ENCODE results near the gene KNTC1.
"Not testable (repeated sequence)": the region's sequence is repeated elsewhere in the genome, so short reads cannot be mapped to it uniquely, and the experiment has no call there.

Gene KNTC1

GRCh38 chr12:122505419-122506051 lies 21.5 kb upstream of the KNTC1 start:
- no peak for DNase-seq (ENCODE audit: low read depth, low spot score)

- no peak for DNase-seq (ENCODE audit: low read depth, low spot score)
These were observed 20.6 kb upstream of the KNTC1 start for GRCh38 chr12:122506393-122506938.

- DNase-seq (ENCODE audit: low read depth, low spot score) = no peak
These were observed 18.9 kb upstream of the KNTC1 start for GRCh38 chr12:122508163-122508562.

- not testable (repeated sequence) for DNase-seq (ENCODE audit: low read depth, low spot score)
These were observed 14.0 kb upstream of the KNTC1 start for GRCh38 chr12:122513028-122513427.

- no peak for DNase-seq (ENCODE audit: low read depth, low spot score)
These were observed 13.4 kb upstream of the KNTC1 start for GRCh38 chr12:122513660-122514059.

GRCh38 chr12:122515275-122515674 lies 11.8 kb upstream of the KNTC1 start:
- DNase-seq (ENCODE audit: low read depth, low spot score) = no peak

DNA sequence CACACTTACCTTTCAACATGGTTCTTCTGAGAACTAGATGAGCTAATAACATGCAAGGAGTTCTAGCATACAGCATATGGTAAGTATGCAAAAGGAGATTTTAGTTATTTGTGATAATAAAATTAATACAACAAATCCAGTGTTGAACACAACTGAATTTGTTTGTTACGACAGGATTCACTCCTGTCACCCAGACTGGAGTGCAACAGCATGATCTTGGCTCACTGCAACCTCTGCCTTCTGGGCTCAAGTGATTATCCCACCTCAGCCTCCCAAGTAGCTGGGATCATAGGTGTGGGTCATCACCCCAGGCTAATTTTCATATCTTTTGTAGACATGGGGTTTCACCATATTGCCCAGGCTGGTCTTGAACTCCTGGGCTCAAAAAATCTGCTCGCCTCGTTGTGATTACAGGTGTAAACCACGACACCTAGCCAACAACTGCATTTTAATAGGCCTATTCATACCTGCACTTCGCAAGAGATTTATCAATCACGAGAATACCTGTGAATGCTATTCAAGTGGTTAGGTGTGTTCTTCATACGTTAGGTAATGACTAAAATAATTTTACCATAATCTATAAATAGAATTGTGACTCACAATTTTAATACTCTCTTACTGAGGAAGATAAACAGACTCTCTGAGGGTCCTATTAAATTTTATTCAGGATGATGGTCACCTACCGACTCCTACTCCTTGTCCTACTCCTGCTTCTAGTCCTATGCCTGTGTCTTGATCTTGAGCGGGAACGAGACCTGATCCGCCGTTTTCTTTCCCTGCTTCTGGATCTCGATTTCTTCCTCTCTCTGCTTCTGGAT lies 10.3 kb upstream of the KNTC1 start:
- no peak for DNase-seq (ENCODE audit: low read depth, low spot score)

DNA sequence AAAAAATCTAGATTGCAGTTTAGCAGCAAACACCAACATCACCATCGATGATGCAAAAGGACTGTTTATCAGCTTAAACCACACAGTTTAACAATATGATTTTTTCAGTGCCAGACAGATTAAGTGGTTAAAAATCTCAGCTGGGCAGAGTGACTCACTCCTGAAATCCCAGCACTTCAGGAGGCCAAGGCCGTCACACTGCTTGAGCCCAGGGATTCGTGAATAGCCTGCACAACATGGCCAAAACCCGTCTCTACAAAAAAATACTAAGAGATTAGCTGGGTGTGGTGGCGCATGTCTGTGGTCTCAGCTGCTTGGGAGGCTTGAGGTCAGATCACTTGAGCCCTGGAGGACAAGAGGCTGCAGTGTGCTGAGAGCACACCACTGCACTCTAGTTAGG lies 9.2 kb upstream of the KNTC1 start:
- peak; percentile 69 for DNase-seq (ENCODE audit: low read depth, low spot score)

- DNase-seq (ENCODE audit: low read depth, low spot score) = no peak
These were observed 8.1 kb upstream of the KNTC1 start for GRCh38 chr12:122518908-122519307.

DNA sequence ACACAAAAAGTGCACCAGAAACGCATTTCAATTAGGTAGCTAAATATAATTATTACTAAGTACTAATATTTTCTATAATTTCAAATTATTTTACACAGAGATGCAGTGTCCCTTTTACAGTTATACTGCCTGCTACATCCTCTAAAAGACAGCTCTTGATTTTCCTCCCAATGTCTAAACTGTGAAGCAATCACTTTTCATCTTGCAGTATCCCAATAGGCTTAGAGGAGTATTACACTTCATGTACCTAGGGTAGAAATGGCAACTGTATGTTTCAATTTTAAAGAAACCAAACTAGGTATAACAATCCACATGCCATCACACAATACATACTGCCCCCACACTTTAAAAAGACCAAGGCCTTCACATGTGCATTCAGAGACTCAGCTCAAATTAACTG lies 7.6 kb upstream of the KNTC1 start:
- DNase-seq (ENCODE audit: low read depth, low spot score) = no peak

DNA sequence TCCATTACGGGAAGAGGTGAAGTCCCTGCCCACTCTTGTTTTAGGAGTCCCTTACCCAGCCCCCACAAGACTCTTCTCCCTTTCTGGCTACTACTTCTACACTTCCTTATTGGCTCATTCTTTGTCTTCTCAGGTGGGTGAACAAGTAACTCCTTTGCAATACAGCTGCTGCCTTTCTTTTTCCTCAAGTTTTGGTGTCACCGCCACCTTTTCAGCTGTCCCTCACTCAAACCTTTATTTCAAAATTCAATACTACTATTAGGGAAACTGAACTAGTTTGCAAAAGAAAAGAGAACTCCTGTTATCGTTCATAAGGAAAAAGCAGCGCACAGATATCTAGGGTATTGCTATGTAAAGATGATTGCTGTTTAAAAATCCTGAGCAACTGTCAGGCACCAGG lies 6.4 kb upstream of the KNTC1 start:
- DNase-seq (ENCODE audit: low read depth, low spot score) = no peak

GRCh38 chr12:122523280-122523679 lies 3.8 kb upstream of the KNTC1 start:
- no peak for DNase-seq (ENCODE audit: low read depth, low spot score)

- no peak for DNase-seq (ENCODE audit: low read depth, low spot score)
These were observed 3.0 kb upstream of the KNTC1 start for GRCh38 chr12:122523846-122524718.

- DNase-seq (ENCODE audit: low read depth, low spot score) = no peak
These were observed 462 bp downstream of the KNTC1 start for GRCh38 chr12:122527478-122527944.

GRCh38 chr12:122528582-122528981 lies 1.5 kb downstream of the KNTC1 start:
- DNase-seq (ENCODE audit: low read depth, low spot score) = no peak

GRCh38 chr12:122528992-122529391 lies 1.9 kb downstream of the KNTC1 start:
- no peak for DNase-seq (ENCODE audit: low read depth, low spot score)

DNA sequence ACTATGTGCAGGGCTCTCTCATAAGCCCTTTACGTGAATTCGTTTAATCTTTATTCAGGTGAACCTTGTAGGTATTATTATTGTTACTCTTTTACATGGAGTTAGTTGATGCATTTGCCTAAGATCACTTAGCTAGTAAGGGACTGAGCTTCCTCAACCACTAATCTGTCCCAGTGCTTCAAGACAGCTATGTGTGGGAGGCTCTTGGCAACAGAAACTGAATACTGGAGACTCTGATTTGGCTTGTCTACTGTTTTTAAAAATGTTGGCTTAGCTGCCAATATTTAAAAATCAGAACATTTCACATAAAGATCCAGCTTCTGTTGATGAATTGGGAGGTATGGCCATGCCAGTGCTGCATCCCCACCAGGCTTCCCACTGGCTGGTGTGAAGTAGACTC lies 6.8 kb downstream of the KNTC1 start:
- no peak for DNase-seq (ENCODE audit: low read depth, low spot score)

GRCh38 chr12:122537021-122537420 lies 10.0 kb downstream of the KNTC1 start:
- no peak for DNase-seq (ENCODE audit: low read depth, low spot score)

DNA sequence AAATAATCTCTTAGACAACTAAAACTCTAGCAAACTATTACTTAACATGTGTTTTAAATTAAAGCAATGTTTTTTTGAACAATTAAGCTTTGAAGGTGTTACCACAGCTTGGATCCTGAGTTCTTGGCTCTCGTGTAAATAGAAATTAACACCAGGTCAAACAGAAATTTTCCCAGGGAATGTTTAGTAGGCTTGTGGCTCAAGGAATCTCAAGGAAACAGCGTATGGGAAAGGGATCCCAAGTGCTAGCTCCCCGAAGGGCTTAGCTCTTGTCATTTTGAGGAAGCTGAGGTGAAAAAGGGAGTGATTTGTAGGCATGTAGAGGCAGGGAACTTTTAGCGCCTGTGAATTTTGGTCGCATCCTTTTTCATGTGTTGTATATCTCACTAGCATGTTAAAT lies 11.4 kb downstream of the KNTC1 start:
- DNase-seq (ENCODE audit: low read depth, low spot score) = no peak

DNA sequence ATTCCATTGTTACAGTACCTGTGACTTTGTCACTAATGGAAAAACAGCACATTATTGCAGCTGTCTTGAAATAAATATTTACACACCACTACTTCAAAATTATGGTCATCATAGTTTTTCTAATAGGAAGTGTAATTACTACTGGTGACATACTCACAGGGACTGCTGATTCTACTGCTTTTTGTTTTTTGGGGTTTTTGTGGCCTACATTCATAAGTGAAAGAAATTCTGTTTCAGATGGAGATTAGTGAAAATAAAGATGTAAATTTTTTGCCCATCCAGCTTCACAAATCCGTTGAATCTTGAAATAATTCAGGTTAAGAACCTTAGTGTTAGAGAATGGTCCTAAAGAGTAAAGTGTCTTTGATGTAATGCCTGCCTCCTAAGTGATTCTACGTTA lies 17.5 kb downstream of the KNTC1 start:
- no peak for DNase-seq (ENCODE audit: low read depth, low spot score)

- no peak for DNase-seq (ENCODE audit: low read depth, low spot score)
These were observed 18.8 kb downstream of the KNTC1 start for GRCh38 chr12:122545855-122546254.

DNA sequence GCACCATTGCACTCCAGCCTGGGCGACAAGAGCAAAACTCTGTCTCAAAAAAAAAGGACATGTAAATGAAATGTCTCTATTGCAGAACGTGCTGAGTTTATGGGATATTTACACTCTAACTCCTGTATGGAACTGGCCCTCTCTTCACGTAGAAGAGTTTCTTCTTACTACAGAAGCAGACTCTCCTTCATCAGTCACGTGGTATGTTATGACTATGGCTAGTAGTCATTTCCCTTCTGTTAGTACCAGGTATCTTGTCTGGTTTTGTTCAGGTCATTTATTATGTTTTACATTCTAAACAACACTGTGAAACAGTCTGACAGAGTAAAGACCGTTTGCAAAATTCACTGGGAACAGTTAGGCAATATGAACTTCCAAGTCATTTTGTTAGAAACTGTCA lies 20.3 kb downstream of the KNTC1 start:
- DNase-seq (ENCODE audit: low read depth, low spot score) = no peak

Measured in brain pericyte (primary cell).